Nephron progenitor cell (in vitro differentiated cells): Measurements from ENCODE around the gene PCDH9.

Source experiments
- DNase-seq: peaks from one replicate; pipeline ENCODE4 v3.0.0; 2021
- H3K27ac Mint-ChIP-seq: 2 replicates; pipeline ENCODE4 v1.8.0; 2021; ENCODE audit warnings: mild to moderate bottlenecking, moderate library complexity, mixed read lengths
- H3K27me3 Mint-ChIP-seq: 2 replicates; pipeline ENCODE4 v1.8.0; 2021; ENCODE audit warnings: mild to moderate bottlenecking, low read depth, mixed read lengths; ENCODE audit not compliant: poor library complexity
- H3K36me3 Mint-ChIP-seq: 2 replicates; pipeline ENCODE4 v1.8.0; 2021; ENCODE audit warnings: low read depth, mixed read lengths
- H3K4me1 Mint-ChIP-seq: 2 replicates; pipeline ENCODE4 v1.8.0; 2021; ENCODE audit warnings: mixed read lengths
- H3K4me3 Mint-ChIP-seq: 2 replicates; pipeline ENCODE4 v1.8.0; 2021; ENCODE audit warnings: mild to moderate bottlenecking, moderate library complexity, mixed read lengths
- H3K9me3 Mint-ChIP-seq: 2 replicates; pipeline ENCODE4 v1.8.0; 2021; ENCODE audit warnings: mild to moderate bottlenecking, moderate library complexity, mixed read lengths
- CTCF ChIP-seq: fragments of 200-600 bp; sonication (generic); IDR thresholded peaks from 2 replicates; pipeline ENCODE4 v1.5.0; 2021; ENCODE audit warnings: antibody characterized with exemption

Gene PCDH9

GRCh38 chr13:67227131-67227983 is 2.8 kb downstream of the PCDH9 start:
- no peak overlapping the region for H3K27ac Mint-ChIP-seq

GRCh38 chr13:67226696-67227095 is 3.4 kb downstream of the PCDH9 start:
- TF ChIP-seq CTCF, result no peak
- Mint-ChIP-seq H3K27ac (no peak overlapping the region), H3K4me3 (no peak overlapping the region), H3K27me3 (no peaks in the 10 kb centered on the region), H3K4me1 (peaks cover 16% of the 10 kb centered on the region), H3K9me3 (no peaks in the 10 kb centered on the region), H3K36me3 (no peaks in the 10 kb centered on the region)
- no peak for DNase-seq

More at GRCh38 chr13:67227131-67227983, 2.8 kb downstream of the PCDH9 start:
- H3K4me1 Mint-ChIP-seq, result peaks cover 19% of the 10 kb centered on the region
- no peaks in the 10 kb centered on the region for H3K9me3 Mint-ChIP-seq
- peak overlapping the region; percentile 53 for H3K4me3 Mint-ChIP-seq
- no peaks in the 10 kb centered on the region for H3K27me3 Mint-ChIP-seq
- H3K36me3 Mint-ChIP-seq, result no peaks in the 10 kb centered on the region
- DNase-seq, result no peak
- TF ChIP-seq CTCF, result no peak

GRCh38 chr13:67225252-67226159 is 4.6 kb downstream of the PCDH9 start:
- H3K36me3 Mint-ChIP-seq, result no peaks in the 10 kb centered on the region
- no peak overlapping the region for H3K27ac Mint-ChIP-seq
- H3K27me3 Mint-ChIP-seq, result no peaks in the 10 kb centered on the region
- H3K4me1 Mint-ChIP-seq, result peaks cover 16% of the 10 kb centered on the region
- no peak for DNase-seq
- no peak for TF ChIP-seq CTCF
- no peak overlapping the region for H3K4me3 Mint-ChIP-seq
- H3K9me3 Mint-ChIP-seq, result no peaks in the 10 kb centered on the region

GRCh38 chr13:67224148-67224846 is 5.8 kb downstream of the PCDH9 start:
- Mint-ChIP-seq H3K4me3 (peak overlapping the region; percentile 68), H3K9me3 (no peaks in the 10 kb centered on the region), H3K4me1 (peaks cover 16% of the 10 kb centered on the region), H3K27ac (no peak overlapping the region), H3K27me3 (no peaks in the 10 kb centered on the region), H3K36me3 (no peaks in the 10 kb centered on the region)
- peak; percentile 62 for DNase-seq
- peak; percentile 79 for TF ChIP-seq CTCF

GRCh38 chr13:67223742-67224141 is 6.4 kb downstream of the PCDH9 start:
- no peaks in the 10 kb centered on the region for H3K27me3 Mint-ChIP-seq
- no peak overlapping the region for H3K27ac Mint-ChIP-seq
- H3K36me3 Mint-ChIP-seq, result no peaks in the 10 kb centered on the region

More at GRCh38 chr13:67223742-67224141, 6.4 kb downstream of the PCDH9 start:
- Mint-ChIP-seq H3K4me3 (peak overlapping the region; percentile 68), H3K9me3 (no peaks in the 10 kb centered on the region), H3K4me1 (peaks cover 16% of the 10 kb centered on the region)
- TF ChIP-seq CTCF, result no peak
- no peak for DNase-seq
